Uterus (tissue), 4 donors: Measurements from ENCODE around the gene DCTN3. TPM values are rescaled to one million over a fixed set of nuclear protein-coding genes. Genes with fewer than 3 reads are reported as not detected.

Source experiments
- DNase-seq, 2 donors: peaks; one replicate each; pipeline ENCODE4 v3.0.0-alpha.2; 2019 to 2020
- H3K27ac ChIP-seq, 2 donors: fragments of 200-600 bp; sonication (generic); 1 replicate in 1 of 2; 2 replicates in 1 of 2; pipeline ENCODE4 v1.5.1; 2016 to 2018
- H3K27me3 ChIP-seq, 2 donors: fragments of 200-600 bp; sonication (generic); one replicate each; pipeline ENCODE4 v1.5.1; 2018 to 2019; ENCODE audit warnings: control low read depth in 1 of 2
- H3K36me3 ChIP-seq, 2 donors: fragments of 200-600 bp; sonication (generic); one replicate each; pipeline ENCODE4 v1.5.1; 2019; ENCODE audit warnings: control low read depth in 1 of 2
- H3K4me1 ChIP-seq, 2 donors: fragments of 200-600 bp; sonication (generic); one replicate each; pipeline ENCODE4 v1.5.1; 2018 to 2019; ENCODE audit warnings: control low read depth in 1 of 2
- H3K4me3 ChIP-seq, 2 donors: fragments of 200-600 bp; sonication (generic); 1 replicate in 1 of 2; 2 replicates in 1 of 2; pipeline ENCODE4 v1.5.1; 2018 to 2019; ENCODE audit warnings: mild to moderate bottlenecking in 1 of 2
- H3K9me3 ChIP-seq, 2 donors: fragments of 200-600 bp; sonication (generic); one replicate each; pipeline ENCODE4 v1.5.1; 2019; ENCODE audit warnings: control low read depth in 1 of 2
- CTCF ChIP-seq, 4 experiments: fragments of 200-600 bp in 2 of 4; fragments of 450-650 bp in 2 of 4; sonication (generic) in 2 of 4; IDR thresholded peaks; one replicate each; pipeline ENCODE4 v1.5.1; 2016 to 2019; ENCODE audit warnings: antibody characterized with exemption in 4 of 4, mild to moderate bottlenecking in 2 of 4, moderate library complexity in 1 of 4
- POLR2A ChIP-seq, 2 donors: fragments of 450-650 bp; IDR thresholded peaks; one replicate each; pipeline ENCODE4 v1.6.1; 2016; ENCODE audit warnings: antibody characterized with exemption in 2 of 2, mild to moderate bottlenecking in 1 of 2, moderate library complexity in 1 of 2
- intact Hi-C: fragments of 100-400 bp; cut with DNase I; formaldehyde crosslinking; loops from one replicate; pipeline ENCODE4 v1.15.1; 2023; ENCODE audit warnings: low total_unique reads
- total RNA-seq, 4 donors: library from RNA; depleted of rRNA in 3 of 4; stranded (reverse); fragments of >200 nt in 3 of 4; gene quantifications; one replicate each; pipeline versions ENCODE4 v1.1.0 to v1.2.4, GENCODE V29; 2014 to 2023
- donor health status: DM: yes; HTN: yes; CAD: no.

The DCTN3 gene
- total RNA-seq, 4 donors from 2014 or later, result 27.7 to 98.0 (median 58.6) TPM

- H3K4me3 ChIP-seq, result peak overlapping the region in 1 of 2 donors; percentile 30
- H3K9me3 ChIP-seq, result no peaks in the 10 kb centered on the region
- intact Hi-C loops, result no loop called here
- H3K36me3 ChIP-seq, result no peaks in the 10 kb centered on the region
- TF ChIP-seq CTCF (IDR thresholded peaks at IDR 0.05), result no peak
- H3K27ac ChIP-seq, result peak overlapping the region in 1 of 2 donors; percentile 24
- H3K27me3 ChIP-seq, result no peaks in the 10 kb centered on the region
- no peak for DNase-seq
- H3K4me1 ChIP-seq, result peaks cover 0 to 9% of the 10 kb centered on the region in 2 donors
These were observed 42.7 kb downstream of the DCTN3 start for GRCh38 chr9:34577400-34578240.

GRCh38 chr9:34576597-34577399 lies 43.5 kb downstream of the DCTN3 start:
- Histone ChIP-seq H3K27me3 (no peaks in the 10 kb centered on the region), H3K36me3 (no peaks in the 10 kb centered on the region), H3K27ac (no peak overlapping the region), H3K4me3 (no peak overlapping the region), H3K9me3 (no peaks in the 10 kb centered on the region), H3K4me1 (peaks cover 0 to 9% of the 10 kb centered on the region in 2 donors)
- intact Hi-C loops, result no loop called here
- TF ChIP-seq CTCF (IDR thresholded peaks at IDR 0.05), result no peak
- TF ChIP-seq POLR2A (IDR thresholded peaks at IDR 0.05), result no peak
- DNase-seq, result no peak

GRCh38 chr9:34575862-34576596 lies 44.3 kb downstream of the DCTN3 start:
- no peak overlapping the region for H3K27ac ChIP-seq
- no peaks in the 10 kb centered on the region for H3K9me3 ChIP-seq
- peaks cover 0 to 9% of the 10 kb centered on the region in 2 donors for H3K4me1 ChIP-seq
- no peak for TF ChIP-seq CTCF (IDR thresholded peaks at IDR 0.05)
- no peak for TF ChIP-seq POLR2A (IDR thresholded peaks at IDR 0.05)
- no peak overlapping the region for H3K4me3 ChIP-seq
- intact Hi-C loops, result no loop called here
- no peak for DNase-seq
- no peaks in the 10 kb centered on the region for H3K36me3 ChIP-seq
- no peaks in the 10 kb centered on the region for H3K27me3 ChIP-seq

GRCh38 chr9:34575241-34575640 lies 45.1 kb downstream of the DCTN3 start:
- intact Hi-C loops, result no loop called here
- Histone ChIP-seq H3K36me3 (no peaks in the 10 kb centered on the region), H3K27ac (no peak overlapping the region), H3K4me3 (no peak overlapping the region), H3K4me1 (peaks cover 0 to 9% of the 10 kb centered on the region in 2 donors), H3K27me3 (no peaks in the 10 kb centered on the region), H3K9me3 (no peaks in the 10 kb centered on the region)
- DNase-seq, result no peak
- TF ChIP-seq POLR2A (IDR thresholded peaks at IDR 0.05) (no peak), CTCF (IDR thresholded peaks at IDR 0.05) (no peak)
